GM21367 (cell line): ENCODE results near the gene CEBPE.

Experiments used
- ATAC-seq: cut with Tn5 transposase; IDR thresholded peaks from one replicate; pipeline ENCODE4 v1.9.1; 2021; ENCODE audit not compliant: unreplicated experiment

CEBPE gene

DNA sequence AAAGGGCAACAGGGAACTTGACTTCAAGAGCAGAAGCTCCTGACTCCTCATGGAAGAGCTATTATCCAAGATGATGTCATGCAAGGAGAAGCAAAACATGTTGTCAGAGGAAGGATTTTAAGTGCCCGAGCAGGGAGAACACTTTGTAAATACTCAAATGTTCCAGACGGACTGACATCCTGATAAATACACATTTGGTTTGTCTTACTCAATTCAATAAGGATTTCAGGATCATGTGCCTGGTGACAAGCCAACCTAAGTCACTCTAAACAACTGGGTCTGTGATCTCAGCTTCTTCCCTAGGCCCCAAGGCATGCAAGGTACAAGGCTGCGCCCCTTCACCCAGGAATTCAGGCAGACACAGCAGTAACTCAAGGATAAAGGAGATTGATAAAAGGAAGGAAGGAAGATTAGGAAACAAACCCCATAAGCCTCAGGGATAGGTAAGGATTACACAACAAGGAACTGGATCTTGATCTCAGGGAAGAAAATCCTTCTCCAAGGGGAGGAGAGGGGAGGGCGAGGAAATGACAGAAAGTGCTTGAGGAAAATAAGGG lies 26.8 kb upstream of the CEBPE start:
- no peak for ATAC-seq

GRCh38 chr14:23143911-23144310 lies 24.9 kb upstream of the CEBPE start:
- no peak for ATAC-seq

- ATAC-seq, result no peak
Measured at GRCh38 chr14:23142826-23143225, 23.8 kb upstream of the CEBPE start.

DNA sequence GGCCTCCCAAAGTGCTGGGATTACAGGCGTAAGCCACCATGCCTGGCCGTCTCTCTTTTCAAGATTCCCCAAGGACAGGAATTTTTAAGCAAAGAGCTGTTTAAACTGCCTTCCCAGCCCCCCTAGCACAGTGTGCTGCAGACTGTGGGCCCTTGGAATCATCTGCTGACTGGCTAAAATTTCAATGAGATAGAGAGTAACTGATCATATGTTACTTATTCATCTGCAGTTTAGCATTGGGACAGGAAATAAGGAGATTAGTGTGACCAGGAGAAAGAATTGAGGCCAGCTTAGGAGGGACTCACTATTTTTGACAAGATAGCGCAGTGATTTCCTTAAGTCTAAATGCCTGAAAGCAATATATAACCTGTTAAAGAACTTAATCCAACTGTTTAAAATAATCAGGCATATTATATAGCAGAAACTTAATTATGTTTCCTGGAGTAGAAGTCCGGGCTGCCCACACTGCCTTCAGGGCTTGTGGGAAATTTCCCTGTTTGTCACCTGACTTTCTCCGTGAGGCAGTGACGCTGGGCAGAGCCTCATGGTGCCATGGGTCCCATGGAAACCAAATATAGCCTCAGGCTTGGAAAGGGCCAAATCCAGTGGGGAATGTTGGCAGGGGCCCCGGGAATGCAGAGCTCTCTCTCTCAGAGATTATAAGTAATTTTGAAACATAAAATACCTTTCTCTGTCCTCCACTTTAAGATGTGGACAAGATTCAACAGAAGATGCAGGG lies 22.8 kb upstream of the CEBPE start:
- no peak for ATAC-seq

- ATAC-seq, result no peak
Measured at GRCh38 chr14:23140371-23140770, 21.3 kb upstream of the CEBPE start.

GRCh38 chr14:23139874-23140273 lies 20.8 kb upstream of the CEBPE start:
- ATAC-seq, result no peak

DNA sequence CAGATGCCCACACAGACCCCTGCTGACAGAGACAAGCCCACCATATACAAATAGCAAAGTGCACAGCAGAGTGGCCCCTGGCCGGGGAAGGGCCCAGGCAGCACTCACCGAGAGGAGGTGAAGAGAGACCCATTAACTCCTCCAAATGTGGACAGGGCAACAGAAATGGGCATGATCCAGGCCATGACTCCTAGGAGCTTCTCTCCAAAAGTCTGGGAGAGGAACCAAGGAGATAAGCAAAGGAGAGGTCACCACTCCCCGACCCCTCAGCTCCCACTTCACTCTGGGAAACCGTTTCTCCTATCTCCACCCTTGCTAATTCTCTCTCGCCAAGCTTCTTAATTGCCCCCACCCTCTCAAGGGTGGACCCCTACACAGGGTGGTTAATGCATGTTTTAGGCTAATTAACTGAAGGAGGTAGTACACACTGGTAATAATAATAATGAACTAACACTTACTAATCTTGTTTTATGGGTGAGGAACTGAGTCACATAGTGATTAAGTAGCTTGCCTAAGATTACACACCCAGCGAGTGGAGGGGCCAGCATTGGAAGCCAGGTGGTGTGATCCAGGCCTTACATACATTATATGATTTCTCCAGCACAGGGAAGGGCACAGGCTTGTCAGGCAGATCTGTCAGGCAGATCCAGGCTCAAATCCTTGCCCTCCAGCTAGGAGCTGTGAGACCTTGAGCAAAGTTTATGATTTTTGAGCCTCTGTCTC lies 18.9 kb upstream of the CEBPE start:
- ATAC-seq, result no peak

- ATAC-seq, result no peak
Measured at GRCh38 chr14:23137192-23137812, 18.2 kb upstream of the CEBPE start.

- ATAC-seq, result no peak
Measured at GRCh38 chr14:23136566-23137133, 17.6 kb upstream of the CEBPE start.

DNA sequence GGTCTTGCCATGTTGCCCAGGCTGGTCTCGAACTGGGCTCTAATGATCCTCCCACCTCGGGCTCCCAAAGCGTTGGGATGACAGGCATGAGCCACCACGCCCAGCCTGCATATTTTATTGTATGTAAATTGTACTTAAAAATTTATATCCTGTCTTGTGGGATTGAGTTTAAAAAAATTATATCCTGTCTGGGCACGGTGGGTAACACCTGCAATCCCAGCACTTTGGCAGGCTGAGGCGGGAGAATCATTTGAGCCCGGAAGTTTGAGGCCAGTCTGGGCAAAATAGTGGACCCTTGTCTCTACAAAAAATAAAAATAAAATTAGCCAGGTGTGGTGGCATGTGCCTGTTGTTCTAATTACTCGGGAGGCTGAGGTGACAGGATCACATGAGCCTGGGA lies 13.9 kb upstream of the CEBPE start:
- no peak for ATAC-seq

- ATAC-seq, result no peak
Measured at GRCh38 chr14:23131482-23131881, 12.4 kb upstream of the CEBPE start.

DNA sequence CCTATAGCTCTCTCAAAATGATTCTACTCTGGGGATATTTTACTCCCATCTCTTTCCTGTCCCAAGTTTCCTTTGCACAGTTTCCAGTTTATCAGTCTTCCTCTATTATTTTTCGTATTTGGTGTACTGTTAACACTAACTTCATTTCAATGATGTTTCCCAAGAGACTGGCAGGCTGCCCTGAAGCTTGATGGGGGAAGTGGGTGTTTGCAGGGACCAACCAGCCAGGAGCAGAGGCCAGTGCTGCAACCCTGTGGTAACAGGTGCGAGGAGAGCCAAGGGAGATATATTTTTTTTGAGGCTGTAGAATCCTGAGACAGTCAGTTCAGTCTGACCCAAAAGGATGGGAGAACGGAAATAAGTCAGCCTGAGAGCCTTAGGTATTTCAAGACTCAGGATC lies 11.8 kb upstream of the CEBPE start:
- no peak for ATAC-seq

DNA sequence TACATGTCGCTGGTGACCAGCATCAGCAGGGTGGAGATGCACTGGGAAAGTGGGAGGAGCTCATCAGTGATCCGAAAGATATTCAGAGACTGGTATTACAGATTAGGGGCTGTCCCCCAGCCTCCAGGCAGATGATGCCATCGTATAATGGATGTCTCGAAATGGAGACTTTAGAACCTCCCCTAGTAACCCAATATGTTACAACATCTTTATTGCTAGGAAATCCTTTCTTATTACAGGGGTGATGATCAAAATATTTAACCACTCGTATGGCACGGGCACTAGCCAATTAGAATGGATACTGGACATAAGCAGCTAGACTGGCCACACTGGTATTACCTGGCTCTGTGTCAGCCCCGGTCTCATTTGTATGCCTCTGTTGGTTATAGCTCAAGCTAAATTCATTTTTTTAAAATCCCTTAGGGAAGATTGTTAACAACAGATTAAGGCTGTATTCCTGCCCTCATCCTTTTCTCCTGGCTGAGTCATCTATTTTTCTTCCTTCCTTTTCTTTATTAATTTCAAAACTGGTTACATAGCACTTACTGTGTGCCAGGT lies 10.8 kb upstream of the CEBPE start:
- no peak for ATAC-seq

DNA sequence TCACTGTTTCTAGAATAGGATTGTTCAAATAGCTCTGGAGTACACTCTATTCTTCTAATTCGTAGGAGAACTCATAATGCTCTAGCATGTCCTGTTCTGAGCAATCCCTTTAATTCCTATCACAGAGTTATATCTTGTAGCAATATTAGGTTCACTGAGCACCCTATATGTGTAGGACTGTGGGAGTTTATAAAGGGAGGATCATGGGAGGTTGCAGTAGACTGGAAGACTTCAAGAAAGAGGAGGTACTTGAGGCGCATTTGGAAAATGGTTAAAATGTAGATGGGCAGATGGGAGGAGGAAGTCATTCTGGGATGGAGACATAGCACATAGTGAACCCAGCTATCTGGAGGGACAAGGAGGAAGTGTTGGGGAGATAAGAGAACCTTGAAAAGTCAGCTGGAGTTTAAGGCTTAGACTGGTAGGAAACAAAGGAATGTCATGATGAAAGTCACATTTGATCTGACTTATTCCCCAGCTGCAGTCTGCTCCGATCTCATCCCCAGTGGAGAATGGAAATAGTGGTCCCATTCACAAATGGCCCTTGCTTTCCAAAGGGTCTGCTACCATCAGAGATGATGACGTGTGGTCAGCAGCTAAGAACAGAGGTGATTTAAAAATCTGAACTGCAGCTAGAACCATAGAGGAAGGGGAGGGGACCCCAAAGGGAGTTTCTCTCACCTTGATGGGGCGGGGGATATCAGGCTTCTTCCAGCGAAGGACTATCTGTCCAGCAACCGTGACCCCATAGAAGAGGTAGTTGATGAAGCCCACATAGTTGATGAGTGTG lies 10.1 kb upstream of the CEBPE start:
- no peak for ATAC-seq

DNA sequence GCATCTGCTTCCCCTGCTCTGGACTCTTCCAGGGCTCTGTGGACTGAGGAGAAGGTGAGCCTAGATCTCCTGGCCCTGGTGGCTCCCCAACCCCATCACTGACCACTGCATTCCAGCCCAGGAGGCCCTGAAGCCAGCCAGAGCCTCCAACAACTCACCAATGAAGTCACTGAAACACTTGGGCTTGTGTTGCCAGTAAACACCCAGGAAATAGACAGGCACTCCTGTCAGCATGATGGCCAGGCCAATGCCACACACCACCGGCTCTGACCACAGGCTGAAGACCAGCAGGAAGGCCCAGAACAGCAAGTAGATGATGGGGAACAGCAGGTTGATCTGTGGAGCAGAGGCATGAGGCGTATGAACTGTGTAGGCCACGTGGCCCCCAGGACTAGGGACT lies 8.8 kb upstream of the CEBPE start:
- no peak for ATAC-seq

DNA sequence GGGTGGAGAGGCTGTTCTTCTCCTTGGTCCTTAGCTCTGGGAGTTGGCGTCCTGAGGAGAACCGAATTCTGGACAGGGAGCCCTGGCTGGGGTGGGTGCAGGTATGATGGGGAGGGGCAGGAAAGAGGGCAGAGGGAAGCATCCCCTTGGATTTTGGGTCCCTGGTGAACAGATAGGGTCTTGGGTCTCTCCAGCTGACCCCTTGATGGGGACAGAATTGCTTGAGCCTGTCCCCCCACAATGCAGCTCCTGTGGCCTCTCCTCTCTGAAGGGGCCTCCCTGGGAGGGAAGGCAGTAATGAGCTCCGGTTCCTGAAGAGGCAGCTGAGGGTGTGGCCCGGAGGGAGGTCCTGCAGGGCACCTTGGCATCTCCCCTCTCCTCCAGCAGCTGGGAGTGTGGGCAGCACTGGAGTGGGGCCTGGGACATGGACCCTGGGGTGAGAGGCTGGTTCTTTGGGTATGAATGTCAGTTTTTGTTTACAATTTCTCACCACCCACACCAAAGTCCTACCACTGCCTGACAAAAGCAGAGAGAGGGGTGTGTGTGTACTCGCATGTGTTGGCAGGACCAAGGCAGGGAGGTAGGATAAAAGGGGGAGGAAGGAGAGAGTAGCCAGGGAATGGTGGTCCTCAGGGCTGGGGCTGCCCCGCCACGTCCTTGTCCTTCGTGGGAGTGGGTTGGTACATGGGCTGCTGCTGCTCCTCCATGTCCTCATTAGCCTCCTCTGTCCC lies 7.7 kb upstream of the CEBPE start:
- no peak for ATAC-seq

GRCh38 chr14:23125933-23126524 lies 7.0 kb upstream of the CEBPE start:
- no peak for ATAC-seq

- no peak for ATAC-seq
Measured at GRCh38 chr14:23125011-23125410, 6.0 kb upstream of the CEBPE start.

DNA sequence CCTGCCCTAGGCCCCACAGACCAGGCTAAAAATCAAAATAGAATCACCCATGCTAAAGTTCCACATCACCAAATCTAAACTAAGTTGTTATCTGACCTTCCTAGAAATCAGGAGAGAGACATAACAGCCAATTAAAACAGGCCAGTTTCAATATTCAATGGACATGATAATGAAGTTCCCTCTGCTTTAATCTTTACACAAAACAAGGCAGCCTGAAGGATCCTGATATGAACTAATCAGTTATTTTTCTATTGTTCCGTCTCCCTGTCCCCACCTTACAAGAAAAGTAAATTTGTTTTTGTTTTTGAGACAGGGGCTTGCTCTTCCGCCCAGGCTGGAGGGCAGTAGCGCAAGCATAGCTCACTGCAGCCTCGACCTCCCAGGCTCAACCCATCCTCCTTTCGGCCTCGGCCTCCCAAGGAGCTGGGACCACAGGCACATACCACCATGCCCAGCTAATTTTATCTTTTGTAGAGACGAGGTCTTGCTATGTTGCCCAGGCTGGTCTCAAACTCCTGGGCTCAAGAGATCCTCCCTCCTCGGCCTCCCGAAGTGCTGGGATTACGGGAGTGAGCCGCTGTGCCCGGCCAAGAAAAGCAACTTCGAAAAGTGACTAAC lies 5.4 kb upstream of the CEBPE start:
- ATAC-seq, result no peak
